HFF-Myc (cell line): ENCODE measurements around the gene ALK.

Experiments used
- DNase-seq: peaks from one replicate; pipeline ENCODE4 v3.0.0-alpha.2; 2011; ENCODE audit warnings: low read depth; ENCODE audit errors: extremely low read depth
- H3K4me3 ChIP-seq: replicated peaks from 2 replicates; pipeline ENCODE4 v1.5.1; 2011; ENCODE audit warnings: low read depth, mild to moderate bottlenecking, control low read depth, low read length
- TF ChIP-seq, protein P1 (sequence below): IDR thresholded peaks from 2 replicates; pipeline ENCODE4 v1.5.1; 2012; ENCODE audit warnings: mild to moderate bottlenecking, low read depth, low read length, control low read depth; ENCODE audit errors: missing control alignments

The ALK gene

DNA sequence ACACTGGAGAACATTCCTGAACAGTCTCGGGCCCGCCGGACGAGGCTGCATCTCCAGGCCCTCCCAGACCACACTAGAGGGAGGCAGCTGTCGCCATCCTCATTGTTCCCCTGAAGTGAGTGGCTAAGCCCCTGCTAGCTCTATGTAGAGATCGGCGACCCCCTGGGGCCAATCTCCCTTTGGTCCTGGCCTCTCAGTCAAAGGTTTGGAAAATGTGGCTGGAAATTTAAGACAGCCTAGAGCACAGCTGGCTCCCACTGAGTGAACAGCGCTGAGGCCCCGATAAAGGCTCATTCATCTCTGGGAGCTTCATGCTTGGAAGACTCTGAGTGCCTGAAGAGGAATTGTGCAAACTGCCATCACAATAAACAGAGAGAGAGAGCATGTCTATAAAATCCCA, 445.9 kb downstream of the ALK start:
- H3K4me3 ChIP-seq: no peak overlapping the region
- TF ChIP-seq, protein P1, sequence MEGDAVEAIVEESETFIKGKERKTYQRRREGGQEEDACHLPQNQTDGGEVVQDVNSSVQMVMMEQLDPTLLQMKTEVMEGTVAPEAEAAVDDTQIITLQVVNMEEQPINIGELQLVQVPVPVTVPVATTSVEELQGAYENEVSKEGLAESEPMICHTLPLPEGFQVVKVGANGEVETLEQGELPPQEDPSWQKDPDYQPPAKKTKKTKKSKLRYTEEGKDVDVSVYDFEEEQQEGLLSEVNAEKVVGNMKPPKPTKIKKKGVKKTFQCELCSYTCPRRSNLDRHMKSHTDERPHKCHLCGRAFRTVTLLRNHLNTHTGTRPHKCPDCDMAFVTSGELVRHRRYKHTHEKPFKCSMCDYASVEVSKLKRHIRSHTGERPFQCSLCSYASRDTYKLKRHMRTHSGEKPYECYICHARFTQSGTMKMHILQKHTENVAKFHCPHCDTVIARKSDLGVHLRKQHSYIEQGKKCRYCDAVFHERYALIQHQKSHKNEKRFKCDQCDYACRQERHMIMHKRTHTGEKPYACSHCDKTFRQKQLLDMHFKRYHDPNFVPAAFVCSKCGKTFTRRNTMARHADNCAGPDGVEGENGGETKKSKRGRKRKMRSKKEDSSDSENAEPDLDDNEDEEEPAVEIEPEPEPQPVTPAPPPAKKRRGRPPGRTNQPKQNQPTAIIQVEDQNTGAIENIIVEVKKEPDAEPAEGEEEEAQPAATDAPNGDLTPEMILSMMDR: no peak
- DNase-seq: no peak

DNA sequence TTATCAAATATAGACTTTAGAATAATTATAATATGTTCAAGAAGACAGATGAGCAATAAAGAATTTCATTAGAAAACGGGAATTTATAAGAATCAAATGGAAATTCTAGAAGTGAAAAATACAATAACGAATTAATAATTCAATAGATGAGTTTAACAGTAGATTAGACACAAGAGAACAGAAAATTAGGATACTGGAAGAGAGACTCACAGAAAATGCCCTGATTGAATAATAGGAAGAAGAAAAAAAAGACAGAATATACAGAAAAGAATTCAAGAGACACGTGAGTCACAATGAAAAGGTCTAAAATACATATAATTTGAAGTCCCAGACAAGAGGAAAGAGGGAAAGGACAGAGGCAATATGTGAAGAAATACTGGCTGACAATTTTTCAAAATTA, 451.4 kb downstream of the ALK start:
- TF ChIP-seq, protein P1: no peak
- H3K4me3 ChIP-seq: no peak overlapping the region
- no peak for DNase-seq

DNA sequence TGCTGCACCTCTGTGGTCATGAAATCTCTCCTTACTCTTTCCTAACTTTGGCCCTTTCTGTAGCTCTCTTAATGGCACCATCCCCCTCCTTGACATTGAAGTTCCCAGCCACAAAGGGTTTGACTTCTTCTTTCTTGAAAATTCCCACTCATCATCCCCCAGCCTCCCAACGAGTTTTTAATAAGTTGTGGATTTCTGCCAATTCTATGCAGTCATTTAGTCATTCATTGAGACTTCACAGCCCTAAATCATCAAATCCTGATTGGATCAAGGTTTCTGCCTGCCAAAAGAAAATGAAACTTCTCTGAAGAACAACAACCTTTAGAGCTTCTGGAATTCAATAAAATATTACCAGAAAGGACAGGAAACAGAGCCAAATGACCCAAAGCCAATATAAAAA, 451.9 kb downstream of the ALK start:
- TF ChIP-seq, protein P1: no peak
- DNase-seq: no peak
- H3K4me3 ChIP-seq: no peak overlapping the region

DNA sequence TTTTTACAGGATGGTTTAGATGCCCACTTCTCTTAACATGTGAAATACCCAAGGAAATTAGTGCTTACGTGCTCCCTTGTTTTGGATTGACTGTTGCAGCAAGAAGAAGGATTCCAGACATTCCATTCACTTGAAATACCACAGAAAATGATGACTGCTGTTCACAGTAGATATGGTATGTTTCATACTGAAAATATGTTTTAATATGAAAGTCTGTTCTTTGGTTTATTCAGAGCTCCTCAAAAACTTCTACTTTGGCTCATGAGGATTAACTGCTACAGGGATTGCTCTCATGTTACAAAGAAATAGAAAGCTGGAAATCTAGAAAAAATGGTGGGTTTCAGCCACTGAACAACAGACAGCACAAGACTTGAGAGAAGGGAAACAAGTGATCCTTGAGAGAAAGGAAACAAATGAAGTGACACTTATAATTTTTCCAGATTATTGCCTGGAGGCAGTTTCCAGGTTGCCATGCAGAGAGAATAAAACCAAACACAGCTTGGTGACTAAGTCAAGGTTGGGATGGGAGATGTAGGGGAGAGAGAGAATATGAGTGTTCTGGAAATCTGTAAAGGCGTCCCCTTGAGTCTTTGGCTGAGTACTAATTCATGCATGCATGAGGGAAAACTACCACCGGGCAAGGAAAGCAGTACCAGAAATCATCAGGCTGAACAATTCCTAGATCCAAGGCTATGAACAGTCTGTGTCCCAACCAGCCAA, 458.0 kb downstream of the ALK start:
- no peak for DNase-seq

DNA sequence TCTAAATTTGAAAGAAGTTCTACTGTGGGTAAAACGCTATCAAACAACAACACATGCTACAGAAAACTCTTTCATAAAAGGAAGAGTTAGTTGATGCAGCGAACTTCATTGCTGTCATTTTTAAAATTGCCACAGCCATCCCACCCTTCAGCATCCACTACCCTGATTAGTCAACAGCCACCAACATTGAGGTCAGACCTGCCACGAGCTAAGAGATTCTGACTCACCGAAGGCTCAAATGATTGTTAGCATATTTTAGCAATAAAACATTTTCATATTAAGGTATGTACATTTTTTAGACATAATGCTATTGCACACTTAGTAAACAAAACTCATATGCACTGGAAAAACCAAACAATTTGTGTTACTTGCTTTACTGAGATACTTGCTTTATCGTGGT, 459.1 kb downstream of the ALK start:
- no peak for DNase-seq
- no peak overlapping the region for H3K4me3 ChIP-seq
- TF ChIP-seq, protein P1: no peak

More for the DNA sequence above, 458.0 kb downstream of the ALK start:
- no peak overlapping the region for H3K4me3 ChIP-seq
- TF ChIP-seq, protein P1: no peak

DNA sequence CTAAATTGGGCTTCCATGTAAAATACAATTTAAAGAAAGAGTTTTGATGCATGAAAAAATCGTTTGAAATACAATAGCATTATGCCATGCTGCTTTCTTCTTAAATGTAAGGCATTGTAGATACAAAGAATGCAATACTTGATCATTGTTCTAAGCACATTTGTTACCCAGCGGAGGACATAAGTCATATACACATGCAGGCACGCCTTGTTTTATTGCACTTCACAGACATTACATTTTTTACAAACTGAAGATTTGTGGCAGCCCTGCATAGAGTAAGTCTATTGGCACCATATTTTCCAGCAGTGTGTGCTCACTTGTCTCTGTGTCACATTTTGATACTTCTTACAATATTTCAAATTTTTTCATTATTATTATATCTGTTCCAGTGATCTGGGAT, 461.2 kb downstream of the ALK start:
- TF ChIP-seq, protein P1: no peak

More for the DNA sequence above, 461.2 kb downstream of the ALK start:
- no peak for DNase-seq
- no peak overlapping the region for H3K4me3 ChIP-seq
